Stimulated activated CD4-positive, alpha-beta T cell treated with anti-CD3 and anti-CD28 coated beads, Interleukin-2, amount 100 ng/mL, for 48 hours (primary cell): ENCODE measurements around the gene PTPRG.
"Not testable (repeated sequence)": the region's sequence is repeated elsewhere in the genome, so short reads cannot be mapped to it uniquely, and the experiment has no call there.

Experiments used
- DNase-seq, 2 donors: peaks; one replicate each; pipeline ENCODE4 v3.0.0-alpha.2; 2020

PTPRG gene

DNA sequence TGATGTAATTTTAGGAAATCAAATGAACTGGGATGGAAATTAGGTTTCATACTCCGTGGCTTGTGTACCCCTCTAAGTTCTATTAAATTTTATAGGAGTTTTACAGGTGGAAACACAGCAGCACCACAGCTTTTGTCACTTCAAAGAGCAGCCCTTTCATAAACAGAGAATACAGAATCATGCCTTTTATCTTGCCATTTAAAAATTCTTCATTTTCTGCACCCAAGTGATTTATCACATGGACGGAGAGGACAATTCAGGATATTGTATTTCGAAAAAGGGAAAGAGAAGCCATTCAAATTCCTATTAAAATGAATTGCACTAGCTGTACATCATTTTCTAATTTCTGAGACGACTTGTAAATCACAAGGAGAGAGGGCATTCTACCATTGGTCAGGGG, 245.4 kb downstream of the PTPRG start:
- no peak for DNase-seq

DNA sequence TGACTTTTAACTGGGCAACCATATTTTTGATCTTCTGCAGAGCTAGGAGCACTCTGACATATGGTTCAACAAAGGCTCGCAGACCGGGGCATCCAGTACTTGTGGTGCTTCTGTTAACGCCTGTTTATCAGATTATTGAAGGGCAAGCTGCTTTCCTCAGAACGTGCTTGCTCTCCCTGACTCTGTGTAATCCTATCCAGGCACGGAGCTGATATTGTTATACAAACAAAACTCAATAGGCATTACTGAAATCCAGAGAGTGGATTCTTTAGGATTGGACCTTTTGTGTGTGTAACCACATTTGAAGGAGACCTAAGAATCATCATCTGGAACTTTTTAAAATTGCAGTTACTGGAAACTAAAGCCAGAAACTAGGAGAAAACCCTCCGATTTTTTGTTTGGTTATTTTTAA, 246.5 kb downstream of the PTPRG start:
- no peak for DNase-seq

DNA sequence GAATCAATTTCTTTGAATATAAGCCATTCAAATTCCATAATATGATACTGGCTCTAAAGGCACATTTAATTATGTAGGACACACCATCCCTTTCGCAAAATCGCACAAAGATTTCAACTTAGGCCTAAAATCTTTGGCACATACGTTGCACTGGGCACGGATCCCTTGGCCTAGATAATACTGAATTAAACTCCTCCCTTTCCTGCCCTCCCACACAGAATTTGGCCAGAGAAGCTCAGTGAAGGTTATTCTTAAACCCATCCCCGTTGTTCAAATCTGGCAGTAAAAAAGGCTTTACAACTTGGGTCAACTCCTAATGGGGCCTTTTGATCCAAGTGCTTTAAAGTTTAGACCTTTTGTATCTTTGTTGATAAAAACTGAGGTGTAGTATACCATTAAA, 247.2 kb downstream of the PTPRG start:
- no peak for DNase-seq

GRCh38 chr3:61808999-61809398, 247.6 kb downstream of the PTPRG start:
- no peak for DNase-seq

GRCh38 chr3:61809879-61810278, 248.5 kb downstream of the PTPRG start:
- DNase-seq: no peak

GRCh38 chr3:61810953-61811497, 249.7 kb downstream of the PTPRG start:
- DNase-seq: no peak

DNA sequence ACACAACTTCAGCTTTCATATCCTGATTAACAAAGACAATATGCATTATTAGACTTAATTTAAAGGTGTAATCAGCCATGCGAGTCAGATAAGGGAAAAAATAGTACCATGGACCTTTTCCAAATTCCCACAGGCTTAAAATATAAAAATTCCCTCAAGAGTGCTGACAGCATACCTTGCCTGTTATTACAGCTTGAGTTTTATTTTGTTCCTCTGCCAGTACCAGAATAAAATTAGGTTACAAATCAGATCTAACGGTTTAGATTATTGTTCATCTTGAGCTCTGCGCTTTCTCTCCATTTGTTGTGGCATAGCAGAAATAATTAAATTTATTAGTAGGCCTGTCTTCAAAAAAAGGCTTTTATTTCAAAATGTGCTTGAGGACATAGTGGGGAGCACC, 250.3 kb downstream of the PTPRG start:
- no peak for DNase-seq

DNA sequence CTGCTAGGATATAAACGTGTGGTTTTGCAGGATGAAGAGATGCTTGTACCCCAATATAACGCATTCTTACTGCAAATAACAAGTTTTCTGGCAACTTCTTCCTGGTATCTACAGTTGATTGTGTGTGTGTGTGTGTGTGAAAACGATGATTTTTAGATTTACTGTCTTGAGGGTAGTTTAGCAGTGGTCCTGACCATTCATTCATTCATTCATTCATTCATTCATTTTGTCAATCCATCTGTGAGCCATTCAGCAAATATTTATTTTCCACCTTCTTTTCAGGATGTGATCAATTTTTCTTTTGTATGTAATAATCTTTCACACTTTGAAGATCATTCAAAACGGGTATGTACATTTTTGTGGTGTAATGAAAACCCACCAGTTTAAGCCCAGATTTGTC, 250.7 kb downstream of the PTPRG start:
- DNase-seq: no peak

GRCh38 chr3:61812517-61812916, 251.1 kb downstream of the PTPRG start:
- DNase-seq: no peak

DNA sequence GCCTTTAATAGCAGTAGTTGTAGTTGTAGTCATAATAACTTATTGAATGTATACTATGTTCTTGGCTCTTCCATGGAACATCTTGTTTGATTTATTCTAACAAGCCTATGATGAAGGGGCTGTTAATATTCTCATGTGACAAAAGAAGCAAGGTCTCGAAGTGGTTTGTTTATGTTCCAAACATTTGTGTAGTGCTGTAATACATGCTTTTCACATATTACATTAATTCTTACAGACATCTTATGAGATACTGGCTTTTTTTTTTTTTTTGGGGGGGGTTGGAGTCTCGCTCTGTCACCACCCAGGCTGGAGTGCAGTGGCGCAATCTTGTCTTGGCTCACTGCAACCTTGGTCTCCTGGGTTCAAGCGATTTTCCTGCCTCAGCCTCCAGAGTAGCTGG, 252.3 kb downstream of the PTPRG start:
- DNase-seq: no peak

DNA sequence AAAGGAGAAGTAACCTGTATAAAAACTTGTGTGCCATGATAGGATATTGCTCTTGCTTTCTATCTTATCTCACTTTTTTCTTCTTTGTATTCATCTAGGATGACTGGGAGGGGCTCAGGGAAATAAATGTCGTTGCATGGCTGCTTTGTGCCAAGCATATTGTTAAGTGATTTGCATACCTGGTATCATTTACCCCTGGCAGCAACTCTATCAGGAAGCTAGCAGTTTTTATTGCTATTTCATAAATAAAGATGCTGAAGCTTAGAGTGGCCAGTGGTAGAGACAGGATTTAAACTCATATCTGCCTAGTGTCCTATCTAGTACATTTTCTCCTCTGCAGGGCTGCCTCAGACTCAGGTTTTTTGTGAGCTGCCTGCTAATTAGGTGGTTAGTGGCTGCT, 253.3 kb downstream of the PTPRG start:
- no peak for DNase-seq

DNA sequence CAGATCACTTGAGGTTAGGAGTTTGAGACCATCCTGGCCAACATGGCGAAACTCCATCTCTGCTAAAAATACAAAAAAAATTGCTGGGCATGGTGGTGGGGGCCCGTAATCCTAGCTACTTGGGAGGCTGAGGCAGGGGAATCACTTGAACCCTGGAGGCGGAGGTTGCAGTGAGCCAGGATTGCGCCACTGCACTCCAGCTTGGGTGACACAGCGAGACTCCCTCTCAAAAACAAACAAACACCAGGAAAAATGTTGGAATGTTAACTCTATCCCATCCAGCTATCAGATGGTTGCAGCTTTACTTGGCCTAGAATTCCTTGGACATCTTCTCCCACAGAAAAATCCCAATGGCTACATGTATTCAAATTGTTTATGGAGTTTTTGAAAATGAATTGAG, 254.9 kb downstream of the PTPRG start:
- DNase-seq: not testable (repeated sequence)

DNA sequence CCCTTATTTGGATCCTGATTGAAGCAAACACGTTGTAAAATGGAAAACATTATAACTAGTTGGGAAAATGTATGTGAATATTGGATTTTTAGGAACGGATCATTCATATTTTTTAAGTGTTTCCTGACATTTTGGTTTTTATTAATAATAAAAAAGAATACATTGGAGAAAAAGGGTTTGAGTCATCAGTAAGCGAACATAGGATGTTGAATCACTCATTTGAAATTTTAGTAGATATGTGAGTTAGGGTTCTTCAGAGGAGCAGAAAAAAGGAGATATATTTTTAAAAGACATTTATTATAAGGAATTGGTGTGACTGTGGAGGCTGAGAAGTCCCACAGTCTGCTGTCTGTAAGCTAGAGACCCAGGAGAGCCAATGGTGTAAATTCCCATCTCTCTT, 258.5 kb downstream of the PTPRG start:
- no peak for DNase-seq

GRCh38 chr3:61820306-61820992, 259.1 kb downstream of the PTPRG start:
- DNase-seq: no peak

DNA sequence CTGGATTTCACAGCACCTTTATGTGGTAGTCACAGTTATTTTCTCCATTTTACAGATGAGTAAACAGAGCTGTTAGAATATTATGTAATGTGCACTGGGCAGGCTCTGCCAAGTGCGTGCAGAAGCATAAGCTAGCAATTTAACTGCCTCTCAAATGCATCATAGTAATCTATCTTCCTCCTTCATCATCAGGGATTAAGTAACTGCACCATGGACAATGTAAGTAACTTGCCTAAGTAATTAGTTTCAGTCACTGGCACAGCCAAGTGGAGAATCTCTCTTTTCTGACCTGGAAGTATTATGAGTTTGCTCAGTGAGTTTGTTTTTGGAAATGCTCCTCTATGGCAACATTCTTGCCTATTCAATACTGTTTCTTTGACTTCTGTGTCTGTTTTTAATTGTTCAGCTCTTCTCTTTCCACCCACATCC, 260.5 kb downstream of the PTPRG start:
- no peak for DNase-seq

DNA sequence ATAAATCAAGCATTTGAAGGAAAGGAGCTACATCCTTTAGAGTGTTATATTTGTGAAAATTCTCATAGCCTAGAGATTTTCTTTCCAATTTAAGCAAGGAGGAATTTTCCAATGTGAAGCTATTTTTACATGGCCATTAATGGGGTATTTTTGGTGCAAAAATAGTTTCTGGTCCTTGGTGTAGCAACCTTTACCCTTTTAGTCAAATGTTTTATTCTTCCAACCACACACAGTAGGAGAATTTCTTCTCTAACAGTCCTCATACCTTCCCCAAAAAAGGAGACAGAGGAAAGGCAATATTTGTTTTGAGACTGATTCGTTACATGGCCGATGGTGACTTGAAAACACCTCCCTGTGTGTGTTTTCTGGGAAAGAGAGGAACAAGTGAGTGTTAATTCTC, 261.2 kb downstream of the PTPRG start:
- no peak for DNase-seq

GRCh38 chr3:61824553-61825135, 263.3 kb downstream of the PTPRG start:
- DNase-seq: no peak

GRCh38 chr3:61826161-61826560, 264.8 kb downstream of the PTPRG start:
- DNase-seq: no peak

- DNase-seq: no peak
These were observed 267.0 kb downstream of the PTPRG start for GRCh38 chr3:61828184-61828874.

DNA sequence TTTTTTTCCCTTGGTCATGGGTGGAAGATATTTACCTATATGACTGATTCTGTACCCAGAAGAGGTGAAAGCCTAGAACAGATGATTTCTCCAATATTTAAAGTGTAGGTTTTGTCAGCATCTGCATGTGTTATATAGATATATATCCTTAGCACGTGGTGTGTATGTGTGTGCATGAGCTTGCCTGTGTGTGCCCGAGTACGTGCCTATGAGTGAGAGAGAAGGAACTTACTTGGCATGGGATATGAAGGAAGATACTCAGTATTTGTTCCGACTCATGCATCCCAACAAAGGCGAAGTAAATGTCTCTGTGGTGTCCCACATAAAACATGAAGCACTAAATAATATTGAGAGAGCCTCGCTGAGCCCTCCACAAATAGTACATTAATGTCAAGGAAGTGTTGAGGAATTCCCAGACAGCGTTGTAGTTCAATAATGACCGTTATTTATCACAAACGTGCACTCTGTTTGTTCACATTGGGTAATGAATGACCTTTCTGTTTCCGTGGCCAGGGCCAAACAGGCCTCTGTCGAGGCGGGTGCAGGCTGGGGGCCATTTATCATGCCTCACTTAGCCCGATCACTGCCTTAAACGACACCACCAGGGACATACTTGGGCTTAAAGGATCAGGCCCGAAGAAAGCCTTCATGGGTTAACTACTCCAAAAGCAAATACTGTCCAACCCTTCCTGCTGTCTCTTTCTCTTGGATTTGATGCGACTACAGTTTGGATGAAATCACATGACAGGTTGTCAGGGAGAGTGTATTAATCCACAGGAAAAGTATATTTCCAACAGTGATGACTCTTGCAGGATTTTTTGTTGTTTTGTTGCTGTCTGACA, 267.7 kb downstream of the PTPRG start:
- DNase-seq: no peak

DNA sequence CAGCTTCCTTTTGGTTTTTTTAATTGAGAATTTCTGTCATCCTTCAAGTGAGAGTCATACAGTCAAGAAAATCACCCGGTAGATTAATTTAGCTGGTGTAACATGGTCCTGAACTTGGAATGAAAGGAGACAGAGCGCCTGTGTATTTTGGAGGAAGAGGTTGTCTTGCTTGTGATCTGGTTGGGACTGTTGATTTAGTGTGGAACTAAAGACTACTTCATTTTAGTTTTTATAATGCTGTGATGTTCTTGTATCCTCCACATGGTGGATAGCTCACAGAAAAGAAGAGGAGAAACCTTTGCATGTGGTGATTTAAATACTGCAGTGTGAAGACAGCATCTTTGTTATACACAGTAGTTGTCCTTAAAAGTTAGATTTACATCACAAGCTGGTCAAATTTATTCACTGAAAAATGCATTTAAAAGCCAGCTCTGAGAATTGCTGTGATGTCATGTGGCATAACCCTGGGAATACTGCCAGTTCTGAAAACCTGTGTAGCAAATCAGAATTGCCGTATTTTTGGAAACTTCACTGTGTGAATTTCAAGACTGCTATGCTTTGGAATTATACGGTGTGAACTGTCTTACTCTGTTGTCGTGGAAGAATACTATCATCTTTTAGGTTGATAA, 268.5 kb downstream of the PTPRG start:
- no peak for DNase-seq

DNA sequence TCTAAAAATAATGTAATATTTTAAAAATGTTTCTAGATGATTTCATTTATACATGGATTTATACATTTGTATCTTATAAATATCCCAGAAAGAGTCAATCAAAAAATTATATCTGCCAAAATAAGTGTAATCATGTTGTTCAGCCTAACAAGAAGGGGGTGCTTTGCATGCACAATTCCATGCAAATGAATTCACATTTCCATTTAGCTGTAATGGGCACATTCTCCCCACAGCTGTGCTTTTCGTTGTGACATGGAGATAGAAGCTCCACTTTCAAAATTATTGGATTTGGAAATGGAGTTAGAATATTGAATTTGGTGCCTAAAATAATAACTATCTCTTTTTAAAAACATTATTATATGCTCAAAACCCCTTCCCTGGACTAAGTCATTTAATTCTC, 270.6 kb downstream of the PTPRG start:
- no peak for DNase-seq
